Measurements from ENCODE around the gene TMEM128. TPM values are rescaled to one million over a fixed set of nuclear protein-coding genes. Genes with fewer than 3 reads are reported as not detected.
"Not testable (repeated sequence)": the region's sequence is repeated elsewhere in the genome, so short reads cannot be mapped to it uniquely, and the experiment has no call there.

TMEM128 gene
- polyA plus RNA-seq, 1 of the 3 experiments (the other 2 are of a cell fraction), result 33.7 TPM

DNA sequence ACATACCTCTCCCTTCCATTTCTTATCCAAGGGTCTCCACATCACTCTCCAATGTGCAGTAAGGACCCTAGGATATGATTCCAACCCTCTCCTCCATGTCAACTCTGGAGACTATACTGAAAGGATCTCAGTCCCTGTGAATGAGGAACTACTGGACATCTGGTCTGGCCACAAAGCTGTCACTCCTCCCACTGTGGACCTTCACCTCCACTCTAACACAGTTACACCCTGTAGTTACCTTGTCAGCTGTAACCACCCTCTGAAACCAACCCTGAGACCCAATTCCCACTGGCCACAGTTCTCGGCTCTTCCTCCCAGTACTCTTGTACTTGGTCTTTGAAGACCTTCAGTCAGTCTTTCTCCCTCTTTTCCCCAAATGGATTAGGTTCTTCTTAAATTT is 2.9 kb downstream of the TMEM128 start:
- H3K9me3 ChIP-seq, result no peaks in the 10 kb centered on the region
- TF ChIP-seq, protein P1, sequence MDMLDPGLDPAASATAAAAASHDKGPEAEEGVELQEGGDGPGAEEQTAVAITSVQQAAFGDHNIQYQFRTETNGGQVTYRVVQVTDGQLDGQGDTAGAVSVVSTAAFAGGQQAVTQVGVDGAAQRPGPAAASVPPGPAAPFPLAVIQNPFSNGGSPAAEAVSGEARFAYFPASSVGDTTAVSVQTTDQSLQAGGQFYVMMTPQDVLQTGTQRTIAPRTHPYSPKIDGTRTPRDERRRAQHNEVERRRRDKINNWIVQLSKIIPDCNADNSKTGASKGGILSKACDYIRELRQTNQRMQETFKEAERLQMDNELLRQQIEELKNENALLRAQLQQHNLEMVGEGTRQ (IDR thresholded peaks at IDR 0.05; ENCODE audit: borderline replicate concordance, low read depth, low read length), result no peak
- TF ChIP-seq, protein P2, sequence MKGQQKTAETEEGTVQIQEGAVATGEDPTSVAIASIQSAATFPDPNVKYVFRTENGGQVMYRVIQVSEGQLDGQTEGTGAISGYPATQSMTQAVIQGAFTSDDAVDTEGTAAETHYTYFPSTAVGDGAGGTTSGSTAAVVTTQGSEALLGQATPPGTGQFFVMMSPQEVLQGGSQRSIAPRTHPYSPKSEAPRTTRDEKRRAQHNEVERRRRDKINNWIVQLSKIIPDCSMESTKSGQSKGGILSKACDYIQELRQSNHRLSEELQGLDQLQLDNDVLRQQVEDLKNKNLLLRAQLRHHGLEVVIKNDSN (IDR thresholded peaks at IDR 0.05; ENCODE audit: borderline replicate concordance, low read depth), result no peak
- no peak for TF ChIP-seq GABPA (IDR thresholded peaks at IDR 0.05; ENCODE audit: low read depth)
- H3F3A ChIP-seq (replicated peaks; ENCODE audit: insufficient read depth), result no peaks in the 10 kb centered on the region
- POLR2A ChIA-PET, result no interaction called here
- H3K4me2 ChIP-seq, result no peak overlapping the region
- H4K20me1 ChIP-seq (ENCODE audit: insufficient read depth), result no peaks in the 10 kb centered on the region
- CTCF ChIA-PET, result no interaction called here
- no peak for DNase-seq
- H3K36me3 ChIP-seq (replicated peaks in 1 of 2; ENCODE audit: control insufficient read depth in 1 of 2, insufficient read depth in 2 of 2, low read length in 1 of 2), result peaks cover 32 to 36% of the 10 kb centered on the region in 2 experiments
- H3K79me2 ChIP-seq (ENCODE audit: insufficient read depth), result peaks cover 12% of the 10 kb centered on the region; the same call in 1 of the 2 replicates
- H3K9me2 ChIP-seq, result no peaks in the 10 kb centered on the region
- no peak overlapping the region for H3K27ac ChIP-seq (ENCODE audit: low read depth in 2 of 2, low read length in 1 of 2)
- no peak overlapping the region for H3K4me3 ChIP-seq (ENCODE audit: low read depth in 2 of 2, low read length in 1 of 2)
- peaks cover 5 to 11% of the 10 kb centered on the region in 2 experiments for H3K4me1 ChIP-seq (ENCODE audit: control insufficient read depth in 1 of 2, insufficient read depth in 2 of 2, low read depth in 1 of 2, low read length in 1 of 2)
- WGBS (ENCODE audit: low lambda C conversion rate), result 95% methylated on average over 1 of the region's 1 CpG
- H3K9ac ChIP-seq, result no peak overlapping the region
- no peaks in the 10 kb centered on the region for H3K27me3 ChIP-seq (ENCODE audit: insufficient read depth)
- no peak overlapping the region for H2AFZ ChIP-seq (ENCODE audit: low read depth)

DNA sequence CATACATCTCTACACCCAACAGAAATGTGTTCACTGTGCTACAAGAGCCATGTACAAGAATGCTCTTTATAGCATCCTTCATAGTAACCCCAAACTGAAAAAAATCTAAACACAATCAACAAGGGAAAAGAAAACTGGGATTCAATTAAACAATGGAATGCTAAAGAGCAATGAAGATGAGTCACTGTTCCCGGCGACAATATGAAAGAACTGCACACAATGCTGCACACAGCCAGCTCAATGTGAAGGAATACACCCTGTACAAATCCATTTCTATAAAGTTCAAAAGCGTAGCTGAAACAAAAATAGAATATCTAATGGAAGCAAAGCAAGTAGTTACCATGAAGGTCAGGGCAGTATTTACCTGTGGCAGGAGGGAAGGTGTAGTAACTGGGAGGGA is 8.5 kb downstream of the TMEM128 start:
- H3K4me3 ChIP-seq (ENCODE audit: low read depth in 2 of 2, low read length in 1 of 2); H2AFZ ChIP-seq (ENCODE audit: low read depth); H3K4me1 ChIP-seq (ENCODE audit: control insufficient read depth in 1 of 2, insufficient read depth in 2 of 2, low read depth in 1 of 2, low read length in 1 of 2); DNase-seq; H3K79me2 ChIP-seq (ENCODE audit: insufficient read depth); H3F3A ChIP-seq (replicated peaks; ENCODE audit: insufficient read depth); POLR2A ChIA-PET; H3K4me2 ChIP-seq; CTCF ChIA-PET; H3K9me3 ChIP-seq; H3K9me2 ChIP-seq; H4K20me1 ChIP-seq (ENCODE audit: insufficient read depth); H3K27me3 ChIP-seq (ENCODE audit: insufficient read depth); H3K27ac ChIP-seq (ENCODE audit: low read depth in 2 of 2, low read length in 1 of 2); H3K9ac ChIP-seq: not testable (repeated sequence)
- WGBS (ENCODE audit: low lambda C conversion rate), result 91% methylated on average over 3 of the region's 3 CpGs
- H3K36me3 ChIP-seq (replicated peaks in 1 of 2; ENCODE audit: control insufficient read depth in 1 of 2, insufficient read depth in 2 of 2, low read length in 1 of 2), result peaks cover 50 to 55% of the 10 kb centered on the region in 2 experiments

DNA sequence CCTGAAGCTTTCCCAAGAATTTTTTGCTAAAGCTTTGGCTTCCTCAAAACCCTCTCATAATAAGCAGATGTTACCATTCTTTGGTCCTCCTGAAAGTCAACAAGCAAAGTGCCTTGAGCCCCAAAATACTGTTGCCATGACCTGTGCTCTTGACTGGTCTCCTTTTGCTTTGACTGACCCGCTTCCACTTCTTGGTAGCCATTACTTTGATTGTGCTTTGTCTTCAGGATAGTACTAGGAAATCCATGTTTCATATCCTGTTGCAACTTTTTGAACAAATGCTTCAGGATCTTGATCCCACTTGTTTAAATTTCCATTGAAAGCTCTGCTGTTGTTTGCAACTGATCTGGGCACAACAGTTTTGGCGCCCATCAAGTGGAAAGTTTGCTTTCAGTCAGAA is 14.4 kb downstream of the TMEM128 start:
- CTCF ChIA-PET, result no interaction called here
- H2AFZ ChIP-seq (ENCODE audit: low read depth), result no peak overlapping the region
- H3F3A ChIP-seq (replicated peaks; ENCODE audit: insufficient read depth), result no peaks in the 10 kb centered on the region
- no peaks in the 10 kb centered on the region for H3K79me2 ChIP-seq (ENCODE audit: insufficient read depth)
- H4K20me1 ChIP-seq (ENCODE audit: insufficient read depth), result no peaks in the 10 kb centered on the region
- TF ChIP-seq EZH2phosphoT487 (IDR thresholded peaks at IDR 0.05; ENCODE audit: borderline replicate concordance, low read depth), result no peak
- no peak for TF ChIP-seq RXRA (IDR thresholded peaks at IDR 0.05; ENCODE audit: borderline replicate concordance, low read depth)
- TF ChIP-seq SIN3A (IDR thresholded peaks at IDR 0.05; ENCODE audit: borderline replicate concordance, low read depth, low read length), result no peak
- no peak overlapping the region for H3K4me3 ChIP-seq (ENCODE audit: low read depth in 2 of 2, low read length in 1 of 2)
- no peaks in the 10 kb centered on the region for H3K4me1 ChIP-seq (ENCODE audit: control insufficient read depth in 1 of 2, insufficient read depth in 2 of 2, low read depth in 1 of 2, low read length in 1 of 2)
- no peak overlapping the region for H3K27ac ChIP-seq (ENCODE audit: low read depth in 2 of 2, low read length in 1 of 2)
- POLR2A ChIA-PET, result no interaction called here
- H3K9me3 ChIP-seq, result no peaks in the 10 kb centered on the region
- H3K9me2 ChIP-seq, result no peaks in the 10 kb centered on the region
- peaks cover 14 to 22% of the 10 kb centered on the region in 2 experiments for H3K36me3 ChIP-seq (replicated peaks in 1 of 2; ENCODE audit: control insufficient read depth in 1 of 2, insufficient read depth in 2 of 2, low read length in 1 of 2)
- no peak overlapping the region for H3K9ac ChIP-seq
- no peak for DNase-seq
- no peak overlapping the region for H3K4me2 ChIP-seq
- peaks cover 6% of the 10 kb centered on the region for H3K27me3 ChIP-seq (ENCODE audit: insufficient read depth)
- 80% methylated on average over 2 of the region's 2 CpGs for WGBS (ENCODE audit: low lambda C conversion rate)

Data from SK-N-SH (cell line).